Neuron (in vitro differentiated cells): ENCODE measurements around the gene SLC26A1.
"Not testable (repeated sequence)": the region's sequence is repeated elsewhere in the genome, so short reads cannot be mapped to it uniquely, and the experiment has no call there.

Source experiments
- H2AFZ ChIP-seq: one replicate; pipeline ENCODE4 v1.6.1; 2013; ENCODE audit warnings: low read depth, mild to moderate bottlenecking, inconsistent platforms, low read length, moderate library complexity
- H3K27me3 ChIP-seq: one replicate; pipeline ENCODE4 v1.6.1; 2013; ENCODE audit warnings: low read length; ENCODE audit not compliant: insufficient read depth
- H3K36me3 ChIP-seq: one replicate; pipeline ENCODE4 v1.6.1; 2013; ENCODE audit warnings: low read length; ENCODE audit not compliant: insufficient read depth
- H3K4me1 ChIP-seq: one replicate; pipeline ENCODE4 v1.6.1; 2013; ENCODE audit warnings: low read length; ENCODE audit not compliant: insufficient read depth
- H3K4me3 ChIP-seq: 2 replicates; pipeline ENCODE4 v1.5.1; 2013; ENCODE audit warnings: mild to moderate bottlenecking, low read length, moderate library complexity
- H3K9me3 ChIP-seq: one replicate; pipeline ENCODE4 v1.6.1; 2013; ENCODE audit warnings: low read length

The SLC26A1 gene

GRCh38 chr4:1004071-1004418 is 10.8 kb upstream of the SLC26A1 start:
- no peaks in the 10 kb centered on the region for H3K36me3 ChIP-seq
- no peak overlapping the region for H3K4me3 ChIP-seq
- peaks cover 85% of the 10 kb centered on the region for H3K27me3 ChIP-seq
- H3K4me1 ChIP-seq = peaks cover 11% of the 10 kb centered on the region
- H2AFZ ChIP-seq = no peak overlapping the region
- peaks cover 22% of the 10 kb centered on the region for H3K9me3 ChIP-seq

GRCh38 chr4:1003271-1004070 is 10.3 kb upstream of the SLC26A1 start:
- Histone ChIP-seq H3K27me3 (peaks cover 82% of the 10 kb centered on the region), H2AFZ (no peak overlapping the region), H3K9me3 (peaks cover 22% of the 10 kb centered on the region), H3K4me3 (no peak overlapping the region), H3K4me1 (peaks cover 7% of the 10 kb centered on the region), H3K36me3 (no peaks in the 10 kb centered on the region)

GRCh38 chr4:1002631-1003251 is 9.5 kb upstream of the SLC26A1 start:
- no peak overlapping the region for H2AFZ ChIP-seq
- H3K9me3 ChIP-seq = peaks cover 22% of the 10 kb centered on the region
- H3K4me3 ChIP-seq = no peak overlapping the region
- H3K4me1 ChIP-seq = peaks cover 8% of the 10 kb centered on the region
- H3K36me3 ChIP-seq = no peaks in the 10 kb centered on the region
- H3K27me3 ChIP-seq = peaks cover 83% of the 10 kb centered on the region

- H3K27me3 ChIP-seq = peaks cover 81% of the 10 kb centered on the region
- no peak overlapping the region for H3K4me3 ChIP-seq
- peaks cover 11% of the 10 kb centered on the region for H3K4me1 ChIP-seq
- no peak overlapping the region for H2AFZ ChIP-seq
- peaks cover 22% of the 10 kb centered on the region for H3K9me3 ChIP-seq
- no peaks in the 10 kb centered on the region for H3K36me3 ChIP-seq
Measured at GRCh38 chr4:1002131-1002630, 9.0 kb upstream of the SLC26A1 start.

GRCh38 chr4:1001561-1002130 is 8.4 kb upstream of the SLC26A1 start:
- H3K4me1 ChIP-seq = peaks cover 11% of the 10 kb centered on the region
- peaks cover 81% of the 10 kb centered on the region for H3K27me3 ChIP-seq
- H3K4me3 ChIP-seq = no peak overlapping the region
- H2AFZ ChIP-seq = no peak overlapping the region
- H3K36me3 ChIP-seq = no peaks in the 10 kb centered on the region
- H3K9me3 ChIP-seq = peaks cover 19% of the 10 kb centered on the region

- Histone ChIP-seq H3K4me1 (peaks cover 11% of the 10 kb centered on the region), H3K36me3 (no peaks in the 10 kb centered on the region), H2AFZ (no peak overlapping the region), H3K27me3 (peaks cover 86% of the 10 kb centered on the region), H3K9me3 (peaks cover 19% of the 10 kb centered on the region), H3K4me3 (no peak overlapping the region)
Measured at GRCh38 chr4:1000686-1001260, 7.6 kb upstream of the SLC26A1 start.

GRCh38 chr4:999882-1000425 is 6.8 kb upstream of the SLC26A1 start:
- Histone ChIP-seq H3K4me1 (peaks cover 11% of the 10 kb centered on the region), H3K9me3 (peaks cover 15% of the 10 kb centered on the region), H3K27me3 (peaks cover 82% of the 10 kb centered on the region), H3K4me3 (no peak overlapping the region), H3K36me3 (no peaks in the 10 kb centered on the region), H2AFZ (no peak overlapping the region)

GRCh38 chr4:999240-999863 is 6.1 kb upstream of the SLC26A1 start:
- Histone ChIP-seq H3K27me3 (peaks cover 76% of the 10 kb centered on the region), H3K9me3 (peaks cover 13% of the 10 kb centered on the region), H3K4me1 (peaks cover 11% of the 10 kb centered on the region)
- not testable (repeated sequence) for H3K4me3 ChIP-seq, H2AFZ ChIP-seq, H3K36me3 ChIP-seq

GRCh38 chr4:998096-998691 is 5.0 kb upstream of the SLC26A1 start:
- peaks cover 65% of the 10 kb centered on the region for H3K27me3 ChIP-seq
- no peak overlapping the region for H3K4me3 ChIP-seq
- H2AFZ ChIP-seq = no peak overlapping the region

GRCh38 chr4:997375-998071 is 4.3 kb upstream of the SLC26A1 start:
- Histone ChIP-seq H2AFZ (peak overlapping the region; percentile 67), H3K4me3 (peak overlapping the region; percentile 33), H3K9me3 (peaks cover 13% of the 10 kb centered on the region), H3K36me3 (no peaks in the 10 kb centered on the region), H3K27me3 (peaks cover 59% of the 10 kb centered on the region), H3K4me1 (peaks cover 16% of the 10 kb centered on the region)

More at GRCh38 chr4:998096-998691, 5.0 kb upstream of the SLC26A1 start:
- Histone ChIP-seq H3K4me1 (peaks cover 11% of the 10 kb centered on the region), H3K9me3 (peaks cover 13% of the 10 kb centered on the region), H3K36me3 (no peaks in the 10 kb centered on the region)

GRCh38 chr4:996997-997374 is 3.8 kb upstream of the SLC26A1 start:
- peaks cover 54% of the 10 kb centered on the region for H3K27me3 ChIP-seq
- no peak overlapping the region for H2AFZ ChIP-seq
- no peaks in the 10 kb centered on the region for H3K36me3 ChIP-seq
- H3K9me3 ChIP-seq = peaks cover 11% of the 10 kb centered on the region
- no peak overlapping the region for H3K4me3 ChIP-seq
- peaks cover 19% of the 10 kb centered on the region for H3K4me1 ChIP-seq
